Fibroblast of mammary gland (primary cell): ENCODE measurements around the gene CABLES2.

ENCODE experiments used
- DNase-seq: peaks from one replicate; pipeline ENCODE4 v3.0.0-alpha.2; 2010; ENCODE audit warnings: low read depth
- H3K4me3 ChIP-seq: 2 replicates; pipeline ENCODE4 v1.5.1; 2011; ENCODE audit warnings: low read depth, mild to moderate bottlenecking, low read length, moderate library complexity; ENCODE audit not compliant: control insufficient read depth
- CTCF ChIP-seq: conservative IDR thresholded peaks from 2 replicates; pipeline ENCODE4 v1.5.1; 2011; ENCODE audit warnings: low read depth, low read length, inconsistent platforms; ENCODE audit not compliant: control insufficient read depth, insufficient read depth

Gene CABLES2

GRCh38 chr20:62451156-62451767 lies 44.2 kb upstream of the CABLES2 start:
- TF ChIP-seq CTCF = no peak
- no peak overlapping the region for H3K4me3 ChIP-seq
- no peak for DNase-seq

GRCh38 chr20:62449951-62450691 lies 43.0 kb upstream of the CABLES2 start:
- no peak for TF ChIP-seq CTCF
- DNase-seq = no peak
- H3K4me3 ChIP-seq = no peak overlapping the region

GRCh38 chr20:62448788-62449187 lies 41.7 kb upstream of the CABLES2 start:
- H3K4me3 ChIP-seq = no peak overlapping the region
- TF ChIP-seq CTCF = no peak
- DNase-seq = no peak

GRCh38 chr20:62448038-62448437 lies 41.0 kb upstream of the CABLES2 start:
- TF ChIP-seq CTCF = no peak
- no peak overlapping the region for H3K4me3 ChIP-seq
- no peak for DNase-seq

- H3K4me3 ChIP-seq = no peak overlapping the region
- DNase-seq = no peak
- TF ChIP-seq CTCF = no peak
Measured at GRCh38 chr20:62446888-62447869, 40.1 kb upstream of the CABLES2 start.

- no peak for DNase-seq
- no peak for TF ChIP-seq CTCF
- H3K4me3 ChIP-seq = no peak overlapping the region
Measured at GRCh38 chr20:62446481-62446880, 39.4 kb upstream of the CABLES2 start.
